ENCODE data around the gene RECK. TPM values are rescaled to one million over a fixed set of nuclear protein-coding genes. Genes with fewer than 3 reads are reported as not detected.

RECK gene
- total and polyA plus RNA-seq, 2 experiments from 2014 or later = 8.1 to 11.6 TPM

- Histone ChIP-seq H3K4me1 (ENCODE audit: insufficient read depth) (0 out of 2 replicates have a peak, but pooled peaks cover 3% of the 10 kb centered on the region), H4K20me1 (replicated peaks; ENCODE audit: insufficient read depth) (no peaks in the 10 kb centered on the region), H2AFZ (no peak overlapping the region), H3K36me3 (ENCODE audit: insufficient read depth) (no peaks in the 10 kb centered on the region), H3K27me3 (ENCODE audit: insufficient read depth) (no peaks in the 10 kb centered on the region), H3K4me3 (no peak overlapping the region), H3K79me2 (replicated peaks; ENCODE audit: insufficient read depth) (no peaks in the 10 kb centered on the region), H3F3A (replicated peaks; ENCODE audit: low read depth) (no peaks in the 10 kb centered on the region), H3K27ac (ENCODE audit: low read depth) (no peak overlapping the region), H3K9me2 (ENCODE audit: insufficient read depth) (no peaks in the 10 kb centered on the region), H3K4me2 (no peak overlapping the region)
- Mint-ChIP-seq H3K36me3 (ENCODE audit: low read depth) (no peaks in the 10 kb centered on the region), H3K4me1 (peaks cover 5% of the 10 kb centered on the region), H3K9me3 (no peaks in the 10 kb centered on the region), H3K4me3 (no peak overlapping the region), H3K27me3 (ENCODE audit: insufficient read depth, low read depth, poor library complexity) (peaks cover 2% of the 10 kb centered on the region), H3K27ac (no peak overlapping the region)
- no peak for DNase-seq (ENCODE audit: low spot score)
- TF ChIP-seq ZNF331 (CRISPR knock-in tag; IDR thresholded peaks at IDR 0.05; ENCODE audit: low read depth) = no peak
- TF ChIP-seq JUNB (IDR thresholded peaks at IDR 0.05; ENCODE audit: unreplicated experiment) = no peak
- no peak for TF ChIP-seq ETS1 (IDR thresholded peaks at IDR 0.05)
- TF ChIP-seq EZH2 (IDR thresholded peaks at IDR 0.05; ENCODE audit: low read depth, unreplicated experiment) = no peak
- no peak for TF ChIP-seq EZH2phosphoT487 (IDR thresholded peaks at IDR 0.05; ENCODE audit: unreplicated experiment)
- TF ChIP-seq CTCF (conservative IDR thresholded peaks at IDR 0.05; ENCODE audit: low read depth in 2 of 2) = no peak
- TF ChIP-seq CREB1 (CRISPR knock-in tag; IDR thresholded peaks at IDR 0.05; ENCODE audit: low read depth) = no peak
- TF ChIP-seq REST (IDR thresholded peaks at IDR 0.05; ENCODE audit: unreplicated experiment) = no peak
- no peak for TF ChIP-seq ZNF462 (CRISPR knock-in tag; IDR thresholded peaks at IDR 0.05)
- no peak for TF ChIP-seq ZNF114 (CRISPR knock-in tag; IDR thresholded peaks at IDR 0.05)
- no peak for TF ChIP-seq STAT1 (IDR thresholded peaks at IDR 0.05; ENCODE audit: unreplicated experiment)
- no peak for TF ChIP-seq POLR2AphosphoS5 (IDR thresholded peaks at IDR 0.05; ENCODE audit: low read depth)
- ATAC-seq = no peak
Observed at GRCh38 chr9:36119476-36119875, 82.8 kb downstream of the RECK start.
